IMR-90 (cell line): ENCODE results near the gene ZDHHC16. TPM values are rescaled to one million over a fixed set of nuclear protein-coding genes. Genes with fewer than 3 reads are reported as not detected.

ENCODE experiments used
- ATAC-seq: fragments of 200-7000 bp; cut with Tn5 transposase; 2 replicates; pipeline ENCODE4 v1.9.1; 2020; ENCODE audit warnings: low read depth, mild to moderate bottlenecking, moderate library complexity
- BruUV-seq: library from RNA; stranded (reverse); fragments of 400-500 nt; replicated peaks from 2 replicates; lab custom pipeline; 2021; lab: Mats Ljungman, UMichigan
- CTCF ChIA-PET: fragments of 300-600 bp; formaldehyde crosslinking; extraction: SDS; loops from one replicate; lab custom pipeline; 2021; ENCODE audit warnings: antibody characterized with exemption; lab: Yijun Ruan, JAX
- POLR2A ChIA-PET: fragments of 300-600 bp; sonication (Branson Sonifier 250); formaldehyde crosslinking; loops from one replicate; lab custom pipeline; 2022; ENCODE audit warnings: antibody characterized with exemption; ENCODE audit not compliant: unreplicated experiment; lab: Charles Lee
- DNase-seq: peaks from one replicate; pipeline ENCODE4 v3.0.0; 2013
- H2AFZ ChIP-seq: replicated peaks from 2 replicates; pipeline ENCODE3; 2013; ENCODE audit warnings: low read length, mild to moderate bottlenecking; ENCODE audit not compliant: poor library complexity
- H2AK5ac ChIP-seq: 2 replicates; pipeline ENCODE4 v1.6.1; 2013; ENCODE audit warnings: low read depth, low read length, inconsistent platforms
- H2AK9ac ChIP-seq: replicated peaks from 2 replicates; pipeline ENCODE3; 2013; ENCODE audit warnings: mild to moderate bottlenecking, low read depth, low read length, moderate library complexity; ENCODE audit not compliant: poor library complexity
- H2BK120ac ChIP-seq: 2 replicates; pipeline ENCODE4 v1.6.1; 2013; ENCODE audit warnings: low read depth, low read length, inconsistent platforms
- H2BK15ac ChIP-seq: 3 replicates; pipeline ENCODE4 v1.6.1; 2013; ENCODE audit warnings: low read depth, low read length, inconsistent platforms
- H2BK20ac ChIP-seq: 2 replicates; pipeline ENCODE4 v1.6.1; 2013; ENCODE audit warnings: low read depth, mild to moderate bottlenecking, inconsistent platforms, low read length, moderate library complexity
- H2BK5ac ChIP-seq: 2 replicates; pipeline ENCODE4 v1.6.1; 2013; ENCODE audit warnings: mild to moderate bottlenecking, low read depth, low read length, inconsistent platforms; ENCODE audit not compliant: poor library complexity, severe bottlenecking
- H3K14ac ChIP-seq: replicated peaks from 2 replicates; pipeline ENCODE4 v1.6.1; 2013; ENCODE audit warnings: low read depth, low read length, inconsistent platforms
- H3K18ac ChIP-seq: 2 replicates; pipeline ENCODE4 v1.6.1; 2013; ENCODE audit warnings: low read depth, low read length, control low read depth
- H3K23ac ChIP-seq: 2 replicates; pipeline ENCODE4 v1.6.1; 2013; ENCODE audit warnings: low read depth, low read length, inconsistent platforms
- H3K27ac ChIP-seq: 2 replicates; pipeline ENCODE4 v1.5.1; 2013; ENCODE audit warnings: mild to moderate bottlenecking, control low read depth, low read length; ENCODE audit not compliant: insufficient read depth
- H3K27me3 ChIP-seq: 2 replicates; pipeline ENCODE4 v1.6.1; 2013; ENCODE audit warnings: low read length; ENCODE audit not compliant: control insufficient read depth, insufficient read depth
- H3K36me3 ChIP-seq: 2 replicates; pipeline ENCODE4 v1.6.1; 2013; ENCODE audit warnings: low read length, mixed read lengths; ENCODE audit not compliant: control insufficient read depth, insufficient read depth
- H3K4ac ChIP-seq: 2 replicates; pipeline ENCODE4 v1.6.1; 2013; ENCODE audit warnings: low read depth, low read length, inconsistent platforms
- H3K4me1 ChIP-seq: 2 replicates; pipeline ENCODE4 v1.6.1; 2013; ENCODE audit warnings: low read length, mixed read lengths; ENCODE audit not compliant: control insufficient read depth, insufficient read depth
- H3K4me2 ChIP-seq: 2 replicates; pipeline ENCODE4 v1.6.1; 2013; ENCODE audit warnings: low read depth, mild to moderate bottlenecking, control low read depth, low read length, moderate library complexity
- H3K4me3 ChIP-seq: 2 replicates; pipeline ENCODE4 v1.5.1; 2013; ENCODE audit warnings: low read depth, mild to moderate bottlenecking, control low read depth, low read length, moderate library complexity; ENCODE audit not compliant: insufficient read depth
- H3K56ac ChIP-seq: 2 replicates; pipeline ENCODE4 v1.6.1; 2013; ENCODE audit warnings: low read length, inconsistent platforms; ENCODE audit not compliant: insufficient read depth; ENCODE audit errors: extremely low read depth
- H3K79me1 ChIP-seq, 2 experiments: 2 replicates each; pipeline ENCODE4 v1.6.1; 2013; ENCODE audit warnings: low read length in 2 of 2, inconsistent platforms in 1 of 2, low read depth in 1 of 2
- H3K9ac ChIP-seq: 2 replicates; pipeline ENCODE4 v1.6.1; 2013; ENCODE audit warnings: low read depth, low read length, control low read depth
- H3K9me1 ChIP-seq: 2 replicates; pipeline ENCODE4 v1.6.1; 2013; ENCODE audit warnings: low read length, inconsistent platforms; ENCODE audit not compliant: insufficient read depth
- H3K9me3 ChIP-seq: 2 replicates; pipeline ENCODE4 v1.6.1; 2013; ENCODE audit warnings: low read length; ENCODE audit not compliant: control insufficient read depth, insufficient read depth
- H4K20me1 ChIP-seq: 2 replicates; pipeline ENCODE4 v1.6.1; 2013; ENCODE audit warnings: low read length, inconsistent platforms; ENCODE audit not compliant: insufficient read depth
- H4K5ac ChIP-seq: 2 replicates; pipeline ENCODE4 v1.6.1; 2013; ENCODE audit warnings: mild to moderate bottlenecking, low read depth, low read length, control low read depth
- H4K8ac ChIP-seq, 2 experiments: 2 replicates each; pipeline ENCODE4 v1.6.1; 2013; ENCODE audit warnings: low read depth in 2 of 2, low read length in 2 of 2, control low read depth in 1 of 2, inconsistent platforms in 1 of 2
- H4K91ac ChIP-seq: 2 replicates; pipeline ENCODE4 v1.6.1; 2013; ENCODE audit warnings: low read depth, low read length, inconsistent platforms; ENCODE audit not compliant: insufficient read depth
- BHLHE40 ChIP-seq: fragments of 150-350 bp; IDR thresholded peaks from 2 replicates; pipeline ENCODE4 v1.6.1; 2016; ENCODE audit warnings: mild to moderate bottlenecking, low read depth, low read length
- CEBPB ChIP-seq: IDR thresholded peaks from 2 replicates; pipeline ENCODE4 v1.6.1; 2012; ENCODE audit warnings: low read depth, low read length, improper control_type of control experiment
- CHD1 ChIP-seq: IDR thresholded peaks from 2 replicates; pipeline ENCODE4 v1.6.1; 2012; ENCODE audit warnings: low read depth, low read length, improper control_type of control experiment
- CTCF ChIP-seq: conservative IDR thresholded peaks from 2 replicates; pipeline ENCODE4 v1.5.1; 2012; ENCODE audit warnings: mild to moderate bottlenecking, low read depth, low read length, improper control_type of control experiment
- ELK1 ChIP-seq: fragments of 150-350 bp; IDR thresholded peaks from 2 replicates; pipeline ENCODE4 v1.6.1; 2016; ENCODE audit warnings: low read depth, mild to moderate bottlenecking, low read length, moderate library complexity, borderline replicate concordance
- MAFK ChIP-seq: IDR thresholded peaks from 2 replicates; pipeline ENCODE4 v1.6.1; 2012; ENCODE audit warnings: low read depth, low read length, improper control_type of control experiment
- NFE2L2 ChIP-seq: fragments of 150-350 bp; IDR thresholded peaks from 2 replicates; pipeline ENCODE4 v1.6.1; 2016; ENCODE audit warnings: low read depth, mild to moderate bottlenecking, low read length
- RAD21 ChIP-seq: IDR thresholded peaks from 2 replicates; pipeline ENCODE4 v1.6.1; 2012; ENCODE audit warnings: low read length, improper control_type of control experiment
- RCOR1 ChIP-seq: IDR thresholded peaks from 2 replicates; pipeline ENCODE4 v1.6.1; 2012; ENCODE audit warnings: mild to moderate bottlenecking, low read length, improper control_type of control experiment; ENCODE audit not compliant: insufficient replicate concordance
- WGBS, 2 experiments: methylation state at CpG; one replicate each; pipeline versions ENCODE4 v1.1.5 to v1.1.7; 2013; ENCODE audit warnings: missing lambda C conversion rate in 2 of 2; ENCODE audit not compliant: insufficient read length in 1 of 2; ENCODE audit errors: extremely low coverage in 2 of 2; 5-methylcytosine and 5-hydroxymethylcytosine counted together
- dilution Hi-C: fragments of 300-500 bp; cut with HindIII; formaldehyde crosslinking; loops from one replicate; pipeline ENCODE4 v1.14.3; 2018; ENCODE audit warnings: low sequenced_read_pairs; ENCODE audit not compliant: unreplicated experiment
- in situ Hi-C: fragments of 300-500 bp; cut with MboI; formaldehyde crosslinking; loops from 3 replicates; pipeline ENCODE4 v1.14.3; 2019; ENCODE audit warnings: low sequenced_read_pairs, inconsistent platforms, mixed read lengths
- intact Hi-C: fragments of 100-400 bp; cut with micrococcal nuclease; formaldehyde crosslinking; loops from 2 replicates; pipeline ENCODE4 v1.10.0; 2022
- polyA plus RNA-seq, 3 experiments: library from polyadenylated mRNA; depleted of rRNA; stranded (reverse); fragments of >200 nt; gene quantifications; 2 replicates each; pipeline ENCODE4 v1.2.3, GENCODE V29; 2012; ENCODE audit warnings: low replicate concordance in 1 of 3
- total RNA-seq: library from RNA; depleted of rRNA; stranded (reverse); fragments of >200 nt; gene quantifications from 2 replicates; pipeline ENCODE4 v1.2.3, GENCODE V29; 2012

ZDHHC16 gene
- total and polyA plus RNA-seq, 2 of the 4 experiments (the other 2 are of a cell fraction): 54.7 to 64.0 TPM

GRCh38 chr10:97474918-97475317 is 28.9 kb downstream of the ZDHHC16 start:
- H4K5ac ChIP-seq: no peak overlapping the region
- peaks cover 2% of the 10 kb centered on the region; the same call in 1 of the 2 replicates for H3K4me1 ChIP-seq
- H2BK15ac ChIP-seq: no peak overlapping the region
- ChIA-PET POLR2A (no interaction called here), CTCF (interaction anchor here (0.8 kb wide), 1 partner anchor 15 kb away, joined by 3 read pairs; no protein-coding TSS in a partner anchor)
- H3K4ac ChIP-seq: no peak overlapping the region
- H3K4me3 ChIP-seq: no peak overlapping the region
- H3K18ac ChIP-seq: no peak overlapping the region
- no TSS peak for BruUV-seq
- H3K4me2 ChIP-seq: no peak overlapping the region
- peaks cover 4% of the 10 kb centered on the region for H4K20me1 ChIP-seq
- H3K27ac ChIP-seq: no peak overlapping the region
- WGBS, 2 experiments: no CpG with 5 or more reads among the region's 4 CpGs
- H2BK5ac ChIP-seq: no peak overlapping the region
- no peak for ATAC-seq
- H3K56ac ChIP-seq: no peak overlapping the region
- H3K9ac ChIP-seq: no peak overlapping the region
- TF ChIP-seq MAFK (no peak), CEBPB (no peak), BHLHE40 (no peak), RCOR1 (no peak), RAD21 (no peak), CTCF (no peak), ELK1 (no peak), CHD1 (no peak), NFE2L2 (no peak)
- peaks cover 48% of the 10 kb centered on the region for H3K36me3 ChIP-seq
- H3K79me1 ChIP-seq: peaks cover 28 to 30% of the 10 kb centered on the region in 2 experiments
- H3K23ac ChIP-seq: no peak overlapping the region
- H2BK20ac ChIP-seq: no peak overlapping the region
- H2AFZ ChIP-seq: no peak overlapping the region
- DNase-seq: no peak
- no peak overlapping the region for H2AK5ac ChIP-seq
- H4K8ac ChIP-seq: no peak overlapping the region
- dilution Hi-C loops (no loop called here), intact Hi-C loops (no loop called here), in situ Hi-C loops (no loop called here)
- no peak overlapping the region for H2AK9ac ChIP-seq
- H3K27me3 ChIP-seq: no peaks in the 10 kb centered on the region
- H3K9me3 ChIP-seq: no peaks in the 10 kb centered on the region
- no peak overlapping the region for H2BK120ac ChIP-seq
- H3K9me1 ChIP-seq: peaks cover 3% of the 10 kb centered on the region; the same call in 1 of the 2 replicates
- H4K91ac ChIP-seq: no peak overlapping the region
- no peak overlapping the region for H3K14ac ChIP-seq
